HepG2 (cell line): Measurements from ENCODE around the gene BLOC1S1. TPM values are rescaled to one million over a fixed set of nuclear protein-coding genes. Genes with fewer than 3 reads are reported as not detected.
A peak's percentile ranks its signal among the peaks of the same experiment; 100 is the strongest.

Experiments
- BCL6 ChIP-seq: IDR thresholded peaks from 2 replicates; pipeline ENCODE4 v1.6.1; 2016; ENCODE audit warnings: missing genetic modification reagents, missing compliant biosample characterization
- BCLAF1 ChIP-seq: fragments of 450-650 bp; IDR thresholded peaks from 2 replicates; pipeline ENCODE4 v1.6.1; 2017; ENCODE audit warnings: mild to moderate bottlenecking
- CAMTA2 ChIP-seq: sonication (generic); formaldehyde crosslinking; IDR thresholded peaks from 2 replicates; pipeline ENCODE4 v1.4.0; 2020; ENCODE audit warnings: mild to moderate bottlenecking, missing genetic modification reagents, borderline replicate concordance
- CREB3 ChIP-seq: sonication (generic); formaldehyde crosslinking; IDR thresholded peaks from 2 replicates; pipeline ENCODE4 v1.5.0; 2020; ENCODE audit warnings: missing genetic modification reagents
- DBP ChIP-seq: sonication (generic); formaldehyde crosslinking; IDR thresholded peaks from 2 replicates; pipeline ENCODE4 v1.4.0; 2020; ENCODE audit warnings: missing genetic modification reagents; ENCODE audit errors: not compliant biosample characterization
- FOXJ3 ChIP-seq: sonication (generic); formaldehyde crosslinking; IDR thresholded peaks from 2 replicates; pipeline ENCODE4 v1.4.0; 2020; ENCODE audit warnings: missing genetic modification reagents, mild to moderate bottlenecking, borderline replicate concordance
- HMGA1 ChIP-seq: sonication (generic); formaldehyde crosslinking; conservative IDR thresholded peaks from 2 replicates; pipeline ENCODE4 v1.4.0; 2020; ENCODE audit warnings: missing genetic modification reagents
- KDM2A ChIP-seq: sonication (generic); formaldehyde crosslinking; IDR thresholded peaks from 2 replicates; pipeline ENCODE4 v1.4.0; 2020; ENCODE audit warnings: low read depth, missing genetic modification reagents, borderline replicate concordance
- KLF15 ChIP-seq: sonication (generic); formaldehyde crosslinking; IDR thresholded peaks from 2 replicates; pipeline ENCODE4 v1.8.1; 2023; ENCODE audit warnings: borderline replicate concordance, mild to moderate bottlenecking, inconsistent platforms, missing genetic modification reagents, mixed read lengths
- NCOA2 ChIP-seq: sonication (generic); formaldehyde crosslinking; IDR thresholded peaks from 2 replicates; pipeline ENCODE4 v1.8.0; 2022; ENCODE audit warnings: inconsistent platforms
- NFE2L2 ChIP-seq: fragments of 150-350 bp; IDR thresholded peaks from 2 replicates; pipeline ENCODE4 v1.6.1; 2014; ENCODE audit warnings: low read length
- NR2F2 ChIP-seq: IDR thresholded peaks from 2 replicates; pipeline ENCODE4 v1.6.1; 2012; ENCODE audit warnings: low read depth, inconsistent platforms, borderline replicate concordance
- SOX13 ChIP-seq, 3 experiments: fragments of 450-650 bp in 1 of 3; sonication (generic) in 1 of 3; formaldehyde crosslinking in 1 of 3; IDR thresholded peaks in 2 of 3; conservative IDR thresholded peaks in 1 of 3; 2 replicates each; pipeline versions ENCODE4 v1.5.0 to v1.6.1; 2016 to 2020; ENCODE audit warnings: antibody characterized with exemption in 1 of 3, mild to moderate bottlenecking in 1 of 3, missing compliant biosample characterization in 1 of 3, missing genetic modification reagents in 1 of 3, moderate library complexity in 1 of 3
- TCF7L2 ChIP-seq: IDR thresholded peaks from 2 replicates; pipeline ENCODE4 v1.6.1; 2011; ENCODE audit warnings: mild to moderate bottlenecking, low read depth, low read length, moderate library complexity
- ZFP90 ChIP-seq: sonication (generic); formaldehyde crosslinking; IDR thresholded peaks from 2 replicates; pipeline ENCODE4 v1.8.0; 2022; ENCODE audit warnings: missing genetic modification reagents, mild to moderate bottlenecking, inconsistent platforms, borderline replicate concordance
- ZMYM3 ChIP-seq: sonication (generic); formaldehyde crosslinking; IDR thresholded peaks from 2 replicates; pipeline ENCODE4 v1.5.1; 2020; ENCODE audit warnings: mild to moderate bottlenecking, missing genetic modification reagents
- ZNF550 ChIP-seq: sonication (generic); formaldehyde crosslinking; IDR thresholded peaks from 2 replicates; pipeline ENCODE4 v1.4.0; 2020; ENCODE audit warnings: mild to moderate bottlenecking, missing genetic modification reagents, borderline replicate concordance
- ZNF792 ChIP-seq: IDR thresholded peaks from 2 replicates; pipeline ENCODE4 v1.6.1; 2016
- polyA plus RNA-seq, 8 experiments: library from polyadenylated mRNA; depleted of rRNA in 3 of 8; stranded (reverse) in 7 of 8; unstranded in 1 of 8; fragments of >200 nt; fragmentation: Illumina TruSeq in 4 of 8; extraction: Trizol in 4 of 8; gene quantifications; 2 replicates each; pipeline versions ENCODE4 v1.2.1 to v1.2.3, GENCODE V29; 2011 to 2016; ENCODE audit warnings: low read depth in 4 of 8, missing spikeins in 1 of 8, mixed read lengths in 1 of 8; ENCODE audit not compliant: insufficient read depth in 1 of 8
- total RNA-seq, 5 experiments: library from RNA; depleted of rRNA; stranded (reverse); fragments of >200 nt; fragmentation: Illumina TruSeq; extraction: Trizol; gene quantifications; 2 replicates each; pipeline ENCODE4 v1.2.3, GENCODE V29; 2016; ENCODE audit warnings: low read depth in 1 of 5
- TF ChIP-seq, protein P1 (sequence below): sonication (generic); formaldehyde crosslinking; IDR thresholded peaks from 2 replicates; pipeline ENCODE4 v1.5.1; 2020; ENCODE audit warnings: mild to moderate bottlenecking, missing genetic modification reagents, borderline replicate concordance
- TF ChIP-seq, protein P2 (sequence below): sonication (generic); formaldehyde crosslinking; IDR thresholded peaks from 2 replicates; pipeline ENCODE4 v1.4.0; 2020; ENCODE audit warnings: mild to moderate bottlenecking, missing genetic modification reagents

The BLOC1S1 gene
- total and polyA plus RNA-seq, 2 of the 13 experiments (the other 11 are each of a cell fraction or from before 2014, with no cell fraction given) = 55.1 to 95.3 TPM

GRCh38 chr12:55728939-55729818 lies 13.3 kb downstream of the BLOC1S1 start, which contains the start of gene CD63 (continued):
- no peak for TF ChIP-seq TCF7L2
- TF ChIP-seq CAMTA2 = no peak
- TF ChIP-seq ZFP90 (CRISPR knock-in tag) = peak; percentile 77
- TF ChIP-seq ZNF550 = no peak
- TF ChIP-seq NR2F2 = peak; percentile 26; the same call in 1 of the 2 replicates
- no peak for TF ChIP-seq BCL6 (CRISPR knock-in tag)
- TF ChIP-seq NFE2L2 = no peak
- no peak for TF ChIP-seq DBP (CRISPR knock-in tag)
- TF ChIP-seq KDM2A (CRISPR knock-in tag) = peak; percentile 57
- no peak for TF ChIP-seq BCLAF1
- TF ChIP-seq ZMYM3 (CRISPR knock-in tag) = no peak
- no peak for TF ChIP-seq SOX13 (IDR thresholded peaks at IDR 0.05)
- TF ChIP-seq SOX13 (CRISPR knock-in tag; conservative IDR thresholded peaks at IDR 0.05 in 1 of 2, IDR thresholded peaks at IDR 0.05 in 1 of 2) = peak in 1 of 2 experiments; percentile 53; a peak in 1 of 4 replicates
- TF ChIP-seq FOXJ3 (CRISPR knock-in tag) = no peak
- no peak for TF ChIP-seq HMGA1
- TF ChIP-seq KLF15 (CRISPR knock-in tag) = no peak
- TF ChIP-seq, protein P1, sequence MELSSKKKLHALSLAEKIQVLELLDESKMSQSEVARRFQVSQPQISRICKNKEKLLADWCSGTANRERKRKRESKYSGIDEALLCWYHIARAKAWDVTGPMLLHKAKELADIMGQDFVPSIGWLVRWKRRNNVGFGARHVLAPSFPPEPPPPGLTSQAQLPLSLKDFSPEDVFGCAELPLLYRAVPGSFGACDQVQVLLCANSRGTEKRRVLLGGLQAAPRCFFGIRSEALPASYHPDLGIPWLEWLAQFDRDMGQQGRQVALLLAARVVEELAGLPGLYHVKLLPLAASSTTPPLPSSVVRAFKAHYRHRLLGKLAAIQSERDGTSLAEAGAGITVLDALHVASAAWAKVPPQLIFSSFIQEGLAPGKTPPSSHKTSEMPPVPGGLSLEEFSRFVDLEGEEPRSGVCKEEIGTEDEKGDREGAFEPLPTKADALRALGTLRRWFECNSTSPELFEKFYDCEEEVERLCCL = no peak
- TF ChIP-seq, protein P2, sequence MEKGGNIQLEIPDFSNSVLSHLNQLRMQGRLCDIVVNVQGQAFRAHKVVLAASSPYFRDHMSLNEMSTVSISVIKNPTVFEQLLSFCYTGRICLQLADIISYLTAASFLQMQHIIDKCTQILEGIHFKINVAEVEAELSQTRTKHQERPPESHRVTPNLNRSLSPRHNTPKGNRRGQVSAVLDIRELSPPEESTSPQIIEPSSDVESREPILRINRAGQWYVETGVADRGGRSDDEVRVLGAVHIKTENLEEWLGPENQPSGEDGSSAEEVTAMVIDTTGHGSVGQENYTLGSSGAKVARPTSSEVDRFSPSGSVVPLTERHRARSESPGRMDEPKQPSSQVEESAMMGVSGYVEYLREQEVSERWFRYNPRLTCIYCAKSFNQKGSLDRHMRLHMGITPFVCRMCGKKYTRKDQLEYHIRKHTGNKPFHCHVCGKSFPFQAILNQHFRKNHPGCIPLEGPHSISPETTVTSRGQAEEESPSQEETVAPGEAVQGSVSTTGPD (CRISPR knock-in tag) = no peak
- no peak for TF ChIP-seq NCOA2
- TF ChIP-seq ZNF792 = 0 out of 2 replicates have a peak, but pooled peaks have one; percentile 28
- TF ChIP-seq CREB3 (CRISPR knock-in tag) = no peak
